Karpas-422 (cell line): ENCODE data around the gene DLG4. TPM values are rescaled to one million over a fixed set of nuclear protein-coding genes. Genes with fewer than 3 reads are reported as not detected.

Experiments
- DNase-seq: peaks from one replicate; pipeline ENCODE4 v3.0.0-alpha.2; 2015
- H2AFZ ChIP-seq: fragments of 200-600 bp; sonication (generic); 2 replicates; pipeline ENCODE4 v1.6.1; 2014; ENCODE audit warnings: antibody characterized with exemption, low read length, mixed read lengths
- H3K27ac ChIP-seq: fragments of 200-600 bp; sonication (generic); 2 replicates; pipeline ENCODE4 v1.5.1; 2014; ENCODE audit warnings: mild to moderate bottlenecking, low read length, moderate library complexity
- H3K27me3 ChIP-seq: fragments of 200-600 bp; sonication (generic); 2 replicates; pipeline ENCODE4 v1.6.1; 2014; ENCODE audit warnings: low read length, mixed read lengths
- H3K36me3 ChIP-seq: fragments of 200-600 bp; sonication (generic); 2 replicates; pipeline ENCODE4 v1.6.1; 2014; ENCODE audit warnings: low read length, mixed read lengths; ENCODE audit not compliant: insufficient read depth
- H3K4me1 ChIP-seq: fragments of 200-600 bp; sonication (generic); 2 replicates; pipeline ENCODE4 v1.6.1; 2014; ENCODE audit warnings: mild to moderate bottlenecking, low read length, mixed read lengths
- H3K4me2 ChIP-seq: fragments of 200-600 bp; sonication (generic); 2 replicates; pipeline ENCODE4 v1.6.1; 2014; ENCODE audit warnings: low read length, low read depth, mild to moderate bottlenecking; ENCODE audit not compliant: poor library complexity, severe bottlenecking
- H3K4me3 ChIP-seq: fragments of 200-600 bp; sonication (generic); 2 replicates; pipeline ENCODE4 v1.5.1; 2014; ENCODE audit warnings: mild to moderate bottlenecking, antibody characterized with exemption, low read length, mixed read lengths
- H3K79me2 ChIP-seq: fragments of 200-600 bp; sonication (generic); 2 replicates; pipeline ENCODE4 v1.6.1; 2014; ENCODE audit warnings: mild to moderate bottlenecking, low read length, mixed read lengths
- H3K9ac ChIP-seq: fragments of 200-600 bp; sonication (generic); 2 replicates; pipeline ENCODE4 v1.6.0; 2014; ENCODE audit warnings: low read length
- H3K9me2 ChIP-seq: fragments of 200-600 bp; sonication (generic), shearing (Covaris generic); replicated peaks from 2 replicates; pipeline ENCODE4 v1.6.0; 2014; ENCODE audit warnings: mild to moderate bottlenecking, low read length, moderate library complexity; ENCODE audit not compliant: insufficient read depth
- H3K9me3 ChIP-seq: fragments of 300-700, 200-600 bp; sonication (generic); 2 replicates; pipeline ENCODE4 v1.6.1; 2014; ENCODE audit warnings: low read length, mixed read lengths
- H4K20me1 ChIP-seq: fragments of 200-600 bp; sonication (generic); 2 replicates; pipeline ENCODE4 v1.6.1; 2014; ENCODE audit warnings: mild to moderate bottlenecking, antibody characterized with exemption, low read length, low read depth; ENCODE audit not compliant: insufficient read depth
- total RNA-seq: library from RNA; depleted of rRNA; stranded (reverse); fragments of >200 nt; shearing (Covaris generic); gene quantifications from 2 replicates; pipeline ENCODE4 v1.2.3, GENCODE V29; 2014; ENCODE audit warnings: low replicate concordance

DLG4 gene
- total RNA-seq, 1 experiment from 2014 or later = 8.5 TPM

GRCh38 chr17:7196651-7197401 is 22.8 kb downstream of the DLG4 start:
- no peak overlapping the region for H2AFZ ChIP-seq
- H3K4me2 ChIP-seq = no peak overlapping the region
- no peaks in the 10 kb centered on the region for H4K20me1 ChIP-seq
- no peak overlapping the region for H3K4me3 ChIP-seq
- peaks cover 3% of the 10 kb centered on the region; the same call in 1 of the 2 replicates for H3K36me3 ChIP-seq
- H3K9me3 ChIP-seq = no peaks in the 10 kb centered on the region
- H3K9me2 ChIP-seq = no peaks in the 10 kb centered on the region
- no peak overlapping the region for H3K9ac ChIP-seq
- no peaks in the 10 kb centered on the region for H3K27me3 ChIP-seq
- H3K4me1 ChIP-seq = no peaks in the 10 kb centered on the region
- DNase-seq = no peak
- no peaks in the 10 kb centered on the region for H3K79me2 ChIP-seq
- H3K27ac ChIP-seq = no peak overlapping the region

- DNase-seq = no peak
- no peak overlapping the region for H3K9ac ChIP-seq
- H3K4me2 ChIP-seq = no peak overlapping the region
- 0 out of 2 replicates have a peak, but pooled peaks cover 3% of the 10 kb centered on the region for H3K36me3 ChIP-seq
- H2AFZ ChIP-seq = no peak overlapping the region
- no peaks in the 10 kb centered on the region for H3K9me2 ChIP-seq
- H4K20me1 ChIP-seq = no peaks in the 10 kb centered on the region
- no peak overlapping the region for H3K4me3 ChIP-seq
- no peaks in the 10 kb centered on the region for H3K27me3 ChIP-seq
- H3K27ac ChIP-seq = no peak overlapping the region
- H3K9me3 ChIP-seq = no peaks in the 10 kb centered on the region
- no peaks in the 10 kb centered on the region for H3K79me2 ChIP-seq
- no peaks in the 10 kb centered on the region for H3K4me1 ChIP-seq
Observed at GRCh38 chr17:7195971-7196370, 23.7 kb downstream of the DLG4 start.

- H2AFZ ChIP-seq = no peak overlapping the region
- H3K9ac ChIP-seq = no peak overlapping the region
- no peaks in the 10 kb centered on the region for H3K4me1 ChIP-seq
- H3K9me2 ChIP-seq = no peaks in the 10 kb centered on the region
- no peak overlapping the region for H3K4me2 ChIP-seq
- no peaks in the 10 kb centered on the region for H4K20me1 ChIP-seq
- no peak overlapping the region for H3K27ac ChIP-seq
- H3K4me3 ChIP-seq = no peak overlapping the region
- no peaks in the 10 kb centered on the region for H3K36me3 ChIP-seq
- no peak for DNase-seq
- no peaks in the 10 kb centered on the region for H3K9me3 ChIP-seq
- no peaks in the 10 kb centered on the region for H3K79me2 ChIP-seq
- no peaks in the 10 kb centered on the region for H3K27me3 ChIP-seq
Observed at GRCh38 chr17:7192271-7192937, 27.2 kb downstream of the DLG4 start.

GRCh38 chr17:7191571-7192270 is 27.9 kb downstream of the DLG4 start:
- H3K4me3 ChIP-seq = no peak overlapping the region
- no peak overlapping the region for H3K27ac ChIP-seq
- H3K9ac ChIP-seq = no peak overlapping the region
- H3K9me3 ChIP-seq = no peaks in the 10 kb centered on the region
- H3K4me1 ChIP-seq = no peaks in the 10 kb centered on the region
- no peak overlapping the region for H2AFZ ChIP-seq
- H4K20me1 ChIP-seq = no peaks in the 10 kb centered on the region
- no peaks in the 10 kb centered on the region for H3K36me3 ChIP-seq
- H3K27me3 ChIP-seq = no peaks in the 10 kb centered on the region
- H3K9me2 ChIP-seq = no peaks in the 10 kb centered on the region
- H3K79me2 ChIP-seq = no peaks in the 10 kb centered on the region
- no peak overlapping the region for H3K4me2 ChIP-seq
- DNase-seq = peak; percentile 71

- Histone ChIP-seq H4K20me1 (no peaks in the 10 kb centered on the region), H3K36me3 (no peaks in the 10 kb centered on the region), H3K27ac (no peak overlapping the region), H3K4me1 (no peaks in the 10 kb centered on the region), H3K27me3 (no peaks in the 10 kb centered on the region), H3K9me3 (no peaks in the 10 kb centered on the region), H3K4me3 (no peak overlapping the region), H2AFZ (no peak overlapping the region), H3K9ac (no peak overlapping the region), H3K79me2 (no peaks in the 10 kb centered on the region), H3K9me2 (no peaks in the 10 kb centered on the region), H3K4me2 (no peak overlapping the region)
- DNase-seq = no peak
Observed at GRCh38 chr17:7191069-7191468, 28.6 kb downstream of the DLG4 start.

GRCh38 chr17:7190276-7190917 is 29.2 kb downstream of the DLG4 start:
- Histone ChIP-seq H3K4me3 (no peak overlapping the region), H3K9ac (no peak overlapping the region)
- no peak for DNase-seq

GRCh38 chr17:7186241-7186640 is 33.4 kb downstream of the DLG4 start:
- no peak overlapping the region for H2AFZ ChIP-seq
- no peaks in the 10 kb centered on the region for H3K4me1 ChIP-seq
- H3K9me3 ChIP-seq = no peaks in the 10 kb centered on the region
- peak; percentile 72 for DNase-seq
- H4K20me1 ChIP-seq = no peaks in the 10 kb centered on the region
- no peak overlapping the region for H3K4me2 ChIP-seq
- no peaks in the 10 kb centered on the region for H3K79me2 ChIP-seq
- no peaks in the 10 kb centered on the region for H3K36me3 ChIP-seq
- H3K27ac ChIP-seq = no peak overlapping the region
- no peak overlapping the region for H3K9ac ChIP-seq
- H3K9me2 ChIP-seq = no peaks in the 10 kb centered on the region
- no peak overlapping the region for H3K4me3 ChIP-seq
- H3K27me3 ChIP-seq = no peaks in the 10 kb centered on the region

More at GRCh38 chr17:7190276-7190917, 29.2 kb downstream of the DLG4 start:
- H3K4me2 ChIP-seq = no peak overlapping the region
- H3K4me1 ChIP-seq = no peaks in the 10 kb centered on the region
- H3K9me2 ChIP-seq = no peaks in the 10 kb centered on the region
- H3K36me3 ChIP-seq = no peaks in the 10 kb centered on the region
- H2AFZ ChIP-seq = no peak overlapping the region
- no peaks in the 10 kb centered on the region for H3K9me3 ChIP-seq
- H3K79me2 ChIP-seq = no peaks in the 10 kb centered on the region
- H4K20me1 ChIP-seq = no peaks in the 10 kb centered on the region
- H3K27ac ChIP-seq = no peak overlapping the region
- no peaks in the 10 kb centered on the region for H3K27me3 ChIP-seq

GRCh38 chr17:7184647-7185046 is 35.0 kb downstream of the DLG4 start:
- no peak for DNase-seq

More at GRCh38 chr17:7184647-7185046, 35.0 kb downstream of the DLG4 start:
- Histone ChIP-seq H3K4me1 (no peaks in the 10 kb centered on the region), H3K27me3 (no peaks in the 10 kb centered on the region), H3K4me3 (no peak overlapping the region), H3K4me2 (no peak overlapping the region), H2AFZ (no peak overlapping the region), H4K20me1 (no peaks in the 10 kb centered on the region), H3K9me3 (no peaks in the 10 kb centered on the region), H3K79me2 (no peaks in the 10 kb centered on the region), H3K9me2 (no peaks in the 10 kb centered on the region), H3K36me3 (no peaks in the 10 kb centered on the region), H3K9ac (no peak overlapping the region), H3K27ac (no peak overlapping the region)
